OCI-LY1 (cell line): ENCODE data around the gene DLX1.
"Not testable (repeated sequence)": the region's sequence is repeated elsewhere in the genome, so short reads cannot be mapped to it uniquely, and the experiment has no call there.

ENCODE experiments used
- H2AFZ ChIP-seq: fragments of 200-600 bp; sonication (generic), shearing (Covaris generic); 2 replicates; pipeline ENCODE4 v1.6.0; 2014; ENCODE audit warnings: antibody characterized with exemption, mild to moderate bottlenecking, low read length
- H3F3A ChIP-seq: fragments of 200-600 bp; sonication (generic), shearing (Covaris generic); 2 replicates; pipeline ENCODE4 v1.6.0; 2014; ENCODE audit warnings: mild to moderate bottlenecking, antibody characterized with exemption, low read length, moderate library complexity; ENCODE audit not compliant: insufficient read depth
- H3K27ac ChIP-seq: fragments of 200-600 bp; sonication (generic); 2 replicates; pipeline ENCODE4 v1.5.1; 2014; ENCODE audit warnings: low read length, mixed run types, mild to moderate bottlenecking, low read depth; ENCODE audit not compliant: poor library complexity, severe bottlenecking
- H3K27me3 ChIP-seq: fragments of 200-600 bp; sonication (generic); 2 replicates; pipeline ENCODE4 v1.6.0; 2014; ENCODE audit warnings: antibody characterized with exemption, mild to moderate bottlenecking, low read length, moderate library complexity; ENCODE audit not compliant: insufficient read depth
- H3K36me3 ChIP-seq: fragments of 200-600 bp; sonication (generic); 2 replicates; pipeline ENCODE4 v1.6.1; 2014; ENCODE audit warnings: mild to moderate bottlenecking, antibody characterized with exemption, low read length, moderate library complexity, mixed read lengths; ENCODE audit not compliant: insufficient read depth
- H3K4me1 ChIP-seq: fragments of 200-600 bp; sonication (generic); 2 replicates; pipeline ENCODE4 v1.5.1; 2014; ENCODE audit warnings: mild to moderate bottlenecking, low read length, moderate library complexity; ENCODE audit not compliant: insufficient read depth, severe bottlenecking
- H3K4me2 ChIP-seq: fragments of 200-600 bp; sonication (generic), shearing (Covaris generic); 2 replicates; pipeline ENCODE4 v1.6.1; 2014; ENCODE audit warnings: low read length
- H3K4me3 ChIP-seq: fragments of 200-600 bp; sonication (generic); 2 replicates; pipeline ENCODE4 v1.5.1; 2014; ENCODE audit warnings: low read length, low read depth, mild to moderate bottlenecking, mixed read lengths; ENCODE audit not compliant: poor library complexity, severe bottlenecking
- H3K79me2 ChIP-seq: fragments of 200-600 bp; shearing (Covaris generic); 2 replicates; pipeline ENCODE4 v1.6.1; 2016; ENCODE audit warnings: mixed run types, low read length, mixed read lengths; ENCODE audit not compliant: insufficient read depth
- H3K9ac ChIP-seq: fragments of 200-600 bp; sonication (generic), shearing (Covaris generic); 2 replicates; pipeline ENCODE4 v1.6.1; 2014; ENCODE audit warnings: mild to moderate bottlenecking, low read length, mixed read lengths
- H3K9me2 ChIP-seq: fragments of 200-600 bp; sonication (generic), shearing (Covaris generic); 2 replicates; pipeline ENCODE4 v1.6.1; 2014; ENCODE audit warnings: low read depth, mild to moderate bottlenecking, low read length, mixed read lengths
- H3K9me3 ChIP-seq: fragments of 200-600 bp; shearing (Covaris generic); 2 replicates; pipeline ENCODE4 v1.6.1; 2014; ENCODE audit warnings: low read length, mixed read lengths
- H4K20me1 ChIP-seq: fragments of 200-600 bp; sonication (generic), shearing (Covaris generic); 2 replicates; pipeline ENCODE4 v1.6.0; 2016; ENCODE audit warnings: mild to moderate bottlenecking, low read length; ENCODE audit not compliant: insufficient read depth
- CTCF ChIP-seq: fragments of 200-600 bp; sonication (generic), shearing (Covaris generic); IDR thresholded peaks from 2 replicates; pipeline ENCODE4 v1.5.1; 2017; ENCODE audit warnings: mild to moderate bottlenecking, antibody characterized with exemption, low read length, moderate library complexity, mixed read lengths
- EZH2 ChIP-seq: fragments of 200-600 bp; sonication (generic), shearing (Covaris generic); IDR thresholded peaks from 2 replicates; pipeline ENCODE4 v1.8.0; 2017; ENCODE audit warnings: borderline replicate concordance, mixed run types, mild to moderate bottlenecking, antibody characterized with exemption, low read length, moderate library complexity, mixed read lengths

DLX1 gene

GRCh38 chr2:172066394-172066886 lies 18.9 kb upstream of the DLX1 start:
- Histone ChIP-seq H3K9me3 (no peaks in the 10 kb centered on the region), H3K4me1 (no peaks in the 10 kb centered on the region), H4K20me1 (no peaks in the 10 kb centered on the region), H3K4me3 (no peak overlapping the region), H2AFZ (no peak overlapping the region), H3K4me2 (no peak overlapping the region), H3K9ac (no peak overlapping the region), H3K36me3 (peaks cover 6% of the 10 kb centered on the region; the same call in 1 of the 2 replicates), H3K79me2 (no peaks in the 10 kb centered on the region), H3K27me3 (no peaks in the 10 kb centered on the region), H3K9me2 (no peaks in the 10 kb centered on the region), H3F3A (no peaks in the 10 kb centered on the region), H3K27ac (no peak overlapping the region)
- TF ChIP-seq CTCF (no peak), EZH2 (no peak)

GRCh38 chr2:172067905-172068304 lies 17.4 kb upstream of the DLX1 start:
- not testable (repeated sequence) for H3K9me3 ChIP-seq, H4K20me1 ChIP-seq, H3K4me3 ChIP-seq, H3K9me2 ChIP-seq, H3K9ac ChIP-seq, H3K27ac ChIP-seq, H3K27me3 ChIP-seq, H3K4me2 ChIP-seq, H3K4me1 ChIP-seq, H3F3A ChIP-seq, H3K79me2 ChIP-seq, H3K36me3 ChIP-seq, H2AFZ ChIP-seq

- H2AFZ ChIP-seq: no peak overlapping the region
- no peaks in the 10 kb centered on the region for H3F3A ChIP-seq
- peaks cover 3% of the 10 kb centered on the region; the same call in 1 of the 2 replicates for H3K36me3 ChIP-seq
- no peak overlapping the region for H3K27ac ChIP-seq
- H3K9me3 ChIP-seq: no peaks in the 10 kb centered on the region
- no peaks in the 10 kb centered on the region for H3K79me2 ChIP-seq
- no peaks in the 10 kb centered on the region for H3K27me3 ChIP-seq
- no peaks in the 10 kb centered on the region for H3K4me1 ChIP-seq
- H4K20me1 ChIP-seq: no peaks in the 10 kb centered on the region
- H3K4me3 ChIP-seq: no peak overlapping the region
- H3K9ac ChIP-seq: no peak overlapping the region
- no peak overlapping the region for H3K4me2 ChIP-seq
- TF ChIP-seq EZH2 (no peak), CTCF (no peak)
- H3K9me2 ChIP-seq: no peaks in the 10 kb centered on the region
These were observed 14.4 kb upstream of the DLX1 start for GRCh38 chr2:172070936-172071335.

GRCh38 chr2:172072303-172072702 lies 13.0 kb upstream of the DLX1 start:
- Histone ChIP-seq H3K4me3 (no peak overlapping the region), H3K4me2 (no peak overlapping the region), H3K36me3 (0 out of 2 replicates have a peak, but pooled peaks cover 3% of the 10 kb centered on the region), H3K9ac (no peak overlapping the region), H3K4me1 (no peaks in the 10 kb centered on the region), H2AFZ (no peak overlapping the region), H4K20me1 (no peaks in the 10 kb centered on the region), H3K9me2 (no peaks in the 10 kb centered on the region), H3K79me2 (no peaks in the 10 kb centered on the region), H3K27ac (no peak overlapping the region), H3K27me3 (no peaks in the 10 kb centered on the region), H3F3A (no peaks in the 10 kb centered on the region), H3K9me3 (no peaks in the 10 kb centered on the region)
- TF ChIP-seq CTCF: no peak
- no peak for TF ChIP-seq EZH2
